ENCODE results near the gene NDUFB7. TPM values are rescaled to one million over a fixed set of nuclear protein-coding genes. Genes with fewer than 3 reads are reported as not detected.

NDUFB7 gene
- total and polyA plus RNA-seq, 2 experiments from 2014 or later, result 289 to 463 TPM

DNA sequence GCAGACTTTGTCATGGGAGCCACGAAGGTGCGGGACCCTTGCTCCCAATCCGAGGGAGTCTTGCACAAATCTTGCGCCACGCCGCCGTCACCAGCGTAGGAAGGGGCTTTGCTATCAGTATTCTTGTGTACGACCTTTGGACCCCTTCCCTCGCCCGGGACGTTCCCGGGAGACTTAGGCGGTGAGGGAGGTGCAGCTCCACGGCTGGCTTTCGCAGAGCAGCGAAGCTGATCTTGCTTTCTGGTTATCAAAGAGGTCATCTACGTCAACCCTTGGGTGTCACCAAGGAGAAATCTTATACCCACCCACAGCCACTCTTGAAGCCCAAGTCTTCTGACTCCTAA lies 41.9 kb downstream of the NDUFB7 start:
- H3K27ac Mint-ChIP-seq, result peak overlapping the region; percentile 96

More for the DNA sequence above, 41.9 kb downstream of the NDUFB7 start:
- Histone ChIP-seq H4K20me1 (replicated peaks; ENCODE audit: insufficient read depth) (peaks cover 20% of the 10 kb centered on the region), H3K4me1 (ENCODE audit: insufficient read depth) (peaks cover 8% of the 10 kb centered on the region), H3K36me3 (ENCODE audit: insufficient read depth) (no peaks in the 10 kb centered on the region; the same call in 1 of the 2 replicates), H2AFZ (peak overlapping the region; percentile 82; the same call in 1 of the 2 replicates), H3K9me2 (ENCODE audit: insufficient read depth) (0 out of 2 replicates have a peak, but pooled peaks cover 4% of the 10 kb centered on the region), H3K79me2 (replicated peaks; ENCODE audit: insufficient read depth) (peaks cover 53% of the 10 kb centered on the region), H3K27me3 (ENCODE audit: insufficient read depth) (no peaks in the 10 kb centered on the region), H3F3A (replicated peaks; ENCODE audit: low read depth) (no peaks in the 10 kb centered on the region), H3K4me3 (peak overlapping the region; percentile 88), H3K27ac (ENCODE audit: low read depth) (peak overlapping the region; percentile 60; the same call in 1 of the 2 replicates), H3K4me2 (peak overlapping the region; percentile 88)
- TF ChIP-seq STAT1 (IDR thresholded peaks at IDR 0.05; ENCODE audit: unreplicated experiment), result no peak
- TF ChIP-seq EZH2 (IDR thresholded peaks at IDR 0.05; ENCODE audit: low read depth, unreplicated experiment), result no peak
- TF ChIP-seq REST (IDR thresholded peaks at IDR 0.05; ENCODE audit: unreplicated experiment), result no peak
- TF ChIP-seq JUNB (IDR thresholded peaks at IDR 0.05; ENCODE audit: unreplicated experiment), result no peak
- no peak for TF ChIP-seq ZNF114 (CRISPR knock-in tag; IDR thresholded peaks at IDR 0.05)
- TF ChIP-seq ZNF462 (CRISPR knock-in tag; IDR thresholded peaks at IDR 0.05), result no peak
- TF ChIP-seq CREB1 (CRISPR knock-in tag; IDR thresholded peaks at IDR 0.05; ENCODE audit: low read depth), result no peak
- TF ChIP-seq NANOG (IDR thresholded peaks at IDR 0.05; ENCODE audit: borderline replicate concordance), result no peak
- H3K9me3 Mint-ChIP-seq, result no peaks in the 10 kb centered on the region; the same call in 2 of the 3 replicates
- peaks cover 4% of the 10 kb centered on the region; the same call in 1 of the 3 replicates for H3K36me3 Mint-ChIP-seq (ENCODE audit: low read depth)
- H3K4me3 Mint-ChIP-seq, result peak overlapping the region; percentile 92
- peaks cover 21% of the 10 kb centered on the region for H3K27me3 Mint-ChIP-seq (ENCODE audit: insufficient read depth, low read depth, poor library complexity)
- DNase-seq (ENCODE audit: low spot score), result peak; percentile 51
- H3K4me1 Mint-ChIP-seq, result peaks cover 12% of the 10 kb centered on the region
- peak; percentile 9 for ATAC-seq

All from GM23338 (cell line).